Measurements from ENCODE around the gene VAPB. TPM values are rescaled to one million over a fixed set of nuclear protein-coding genes. Genes with fewer than 3 reads are reported as not detected.
A peak's percentile ranks its signal among the peaks of the same experiment; 100 is the strongest.

The VAPB gene
- total and polyA plus RNA-seq, 7 donors = 30.7 to 84.5 (median 64.0) TPM

DNA sequence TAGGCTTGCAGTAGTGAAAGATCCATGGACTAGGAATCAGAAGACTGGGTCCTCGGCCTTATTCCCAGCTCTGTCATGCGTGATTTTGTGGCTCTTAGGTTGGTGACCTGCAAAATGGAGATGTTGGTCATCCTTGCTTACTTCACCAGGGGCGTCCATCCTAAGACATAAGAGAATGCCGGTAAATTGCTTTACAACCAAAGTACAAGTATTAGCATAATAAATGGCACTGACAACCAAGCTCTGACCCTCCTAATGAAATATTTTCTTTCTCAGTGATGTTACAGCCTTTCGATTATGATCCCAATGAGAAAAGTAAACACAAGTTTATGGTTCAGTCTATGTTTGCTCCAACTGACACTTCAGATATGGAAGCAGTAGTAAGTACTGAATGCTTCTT is 45.3 kb downstream of the VAPB start:
- intact Hi-C loops (cut with DNase I) = no loop called here
- H3K27me3 ChIP-seq (ENCODE audit: insufficient read depth in 3 of 3, low read length in 2 of 3) = no peaks in the 10 kb centered on the region
- H3K36me3 ChIP-seq (ENCODE audit: insufficient read depth in 1 of 2, low read depth in 1 of 2) = peaks cover 0 to 8% of the 10 kb centered on the region in 2 donors
- H3K9me3 ChIP-seq = no peaks in the 10 kb centered on the region
- TF ChIP-seq CTCF (IDR thresholded peaks at IDR 0.05) = no peak
- H3K27ac ChIP-seq = no peak overlapping the region
- peaks cover 29% of the 10 kb centered on the region for H3K4me1 ChIP-seq
- 85 to 92% (median 91%) methylated on average over 5 of the region's 5 CpGs for WGBS, 3 donors
- DNase-seq (no peak), ATAC-seq (no peak)
- no peak overlapping the region for H3K4me3 ChIP-seq

- Histone ChIP-seq H3K4me3 (no peak overlapping the region), H3K9me3 (no peaks in the 10 kb centered on the region), H3K27me3 (ENCODE audit: insufficient read depth in 3 of 3, low read length in 2 of 3) (no peaks in the 10 kb centered on the region), H3K4me1 (peaks cover 37% of the 10 kb centered on the region), H3K27ac (no peak overlapping the region), H3K36me3 (ENCODE audit: insufficient read depth in 1 of 2, low read depth in 1 of 2) (peaks cover 0 to 8% of the 10 kb centered on the region in 2 donors)
- intact Hi-C loops (cut with DNase I) = no loop called here
- 90 to 91% (median 91%) methylated on average over 6 of the region's 6 CpGs for WGBS, 3 donors
- no peak for TF ChIP-seq CTCF (IDR thresholded peaks at IDR 0.05)
- ATAC-seq (no peak), DNase-seq (no peak)
Observed at GRCh38 chr20:58435237-58435636, 46.2 kb downstream of the VAPB start.

DNA sequence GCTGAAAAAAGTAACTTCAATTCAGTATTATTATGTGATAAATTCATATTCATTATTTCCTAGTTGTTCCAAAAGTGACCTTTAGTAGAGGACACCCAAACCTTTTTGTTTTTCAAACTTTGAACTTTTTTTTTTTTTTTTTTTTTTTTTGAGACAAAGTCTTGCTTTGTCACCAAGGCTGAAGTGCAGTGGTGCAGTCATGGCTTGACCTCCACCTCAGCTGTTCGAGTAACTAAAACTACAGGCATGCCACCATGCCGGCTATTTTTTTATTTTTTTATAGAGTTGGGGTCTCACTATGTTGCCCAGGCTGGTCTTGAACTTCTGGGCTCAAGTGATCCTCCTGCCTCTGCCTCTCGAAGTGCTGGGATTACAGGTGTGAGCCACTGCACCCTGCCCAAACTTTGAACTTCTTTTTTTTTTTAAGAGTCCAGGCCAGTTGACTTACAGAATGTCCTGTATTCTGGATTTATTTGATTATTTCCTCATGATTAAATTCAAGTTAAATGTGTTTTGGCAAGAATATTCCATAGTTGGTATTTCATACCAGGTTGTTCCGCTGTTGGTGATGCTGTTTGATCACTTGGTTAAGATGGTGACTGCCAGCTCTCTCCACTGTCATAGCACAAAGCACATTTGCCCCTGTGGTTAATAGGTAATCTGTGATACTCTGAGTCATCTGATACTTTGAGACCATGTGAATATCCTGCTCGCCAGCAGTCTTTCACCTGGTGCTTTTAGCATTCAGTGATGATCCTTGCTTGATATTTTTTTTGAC is 48.0 kb downstream of the VAPB start:
- WGBS, 3 donors = 83 to 93% (median 89%) methylated on average over 5 of the region's 5 CpGs
- intact Hi-C loops (cut with DNase I) = no loop called here
- H3K9me3 ChIP-seq = no peaks in the 10 kb centered on the region
- TF ChIP-seq CTCF (IDR thresholded peaks at IDR 0.05) = no peak
- DNase-seq = no peak
- peak; percentile 42 to 64 (median 61) for ATAC-seq
- peaks cover 26% of the 10 kb centered on the region for H3K4me1 ChIP-seq
- no peak overlapping the region for H3K27ac ChIP-seq
- H3K36me3 ChIP-seq (ENCODE audit: insufficient read depth in 1 of 2, low read depth in 1 of 2) = peaks cover 2 to 22% of the 10 kb centered on the region in 2 donors
- H3K4me3 ChIP-seq = no peak overlapping the region
- no peaks in the 10 kb centered on the region for H3K27me3 ChIP-seq (ENCODE audit: insufficient read depth in 3 of 3, low read length in 2 of 3)

DNA sequence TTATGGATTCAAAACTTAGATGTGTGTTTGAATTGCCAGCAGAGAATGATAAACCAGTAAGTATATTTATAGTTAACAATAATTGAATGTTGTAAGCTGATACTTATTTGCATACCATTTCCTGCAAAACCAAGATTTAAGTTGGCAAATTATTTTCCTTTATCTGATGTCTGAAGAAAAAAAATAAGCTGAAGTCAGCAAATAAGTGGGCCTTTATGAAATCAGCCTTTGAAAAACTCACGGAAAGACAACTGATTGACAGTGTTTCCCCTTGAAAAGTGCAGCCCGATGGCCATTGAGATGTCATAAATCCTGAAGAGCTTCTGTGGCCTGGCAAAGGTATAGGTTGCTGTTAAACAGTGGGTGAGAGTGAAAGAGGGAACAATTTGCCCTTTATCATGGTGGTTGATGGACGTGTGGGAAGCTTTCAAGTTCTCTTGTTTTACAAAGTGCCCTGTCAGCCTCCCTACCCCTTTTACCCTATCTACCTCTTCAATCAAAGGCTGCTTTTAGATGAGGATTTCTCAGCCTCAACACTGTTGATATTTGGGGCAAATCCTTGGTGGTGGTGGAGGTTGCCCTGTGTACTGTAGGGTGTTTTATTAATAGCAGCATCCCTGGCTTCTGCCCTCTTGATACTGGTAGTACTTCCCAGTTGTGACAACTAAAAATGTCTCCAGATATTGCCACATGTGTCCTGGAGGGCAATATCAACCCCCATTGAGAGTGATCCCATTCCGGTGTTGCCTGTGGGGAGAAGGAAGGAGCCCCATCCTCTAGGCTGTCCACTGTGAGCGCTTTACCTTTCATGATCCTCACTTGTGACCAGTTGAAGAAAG is 50.2 kb downstream of the VAPB start:
- no peak for TF ChIP-seq CTCF (IDR thresholded peaks at IDR 0.05)
- intact Hi-C loops (cut with DNase I) = no loop called here
- H3K4me3 ChIP-seq = no peak overlapping the region
- H3K4me1 ChIP-seq = peaks cover 14% of the 10 kb centered on the region
- peaks cover 2 to 39% of the 10 kb centered on the region in 2 donors for H3K36me3 ChIP-seq (ENCODE audit: insufficient read depth in 1 of 2, low read depth in 1 of 2)
- H3K27ac ChIP-seq = peak overlapping the region; percentile 42
- H3K27me3 ChIP-seq (ENCODE audit: insufficient read depth in 3 of 3, low read length in 2 of 3) = no peaks in the 10 kb centered on the region
- 77 to 78% (median 78%) methylated on average over 5 of the region's 5 CpGs for WGBS, 3 donors
- no peak for DNase-seq
- peak in 2 of 4 donors; percentile 47 to 58 for ATAC-seq
- no peaks in the 10 kb centered on the region for H3K9me3 ChIP-seq

All from psoas muscle (tissue), 8 donors.